NCI-H1694 treated with DMSO at 0.1 percent for 48 hours (cell line): ENCODE measurements around the gene MAFF.
"Not testable (repeated sequence)": the region's sequence is repeated elsewhere in the genome, so short reads cannot be mapped to it uniquely, and the experiment has no call there.

Experiments
- DNase-seq: peaks from one replicate; lab custom pipeline; 2025; lab: John Stamatoyannopoulos, UW

The MAFF gene

GRCh38 chr22:38177571-38177925 is 24.2 kb upstream of the MAFF start:
- not testable (repeated sequence) for DNase-seq

DNA sequence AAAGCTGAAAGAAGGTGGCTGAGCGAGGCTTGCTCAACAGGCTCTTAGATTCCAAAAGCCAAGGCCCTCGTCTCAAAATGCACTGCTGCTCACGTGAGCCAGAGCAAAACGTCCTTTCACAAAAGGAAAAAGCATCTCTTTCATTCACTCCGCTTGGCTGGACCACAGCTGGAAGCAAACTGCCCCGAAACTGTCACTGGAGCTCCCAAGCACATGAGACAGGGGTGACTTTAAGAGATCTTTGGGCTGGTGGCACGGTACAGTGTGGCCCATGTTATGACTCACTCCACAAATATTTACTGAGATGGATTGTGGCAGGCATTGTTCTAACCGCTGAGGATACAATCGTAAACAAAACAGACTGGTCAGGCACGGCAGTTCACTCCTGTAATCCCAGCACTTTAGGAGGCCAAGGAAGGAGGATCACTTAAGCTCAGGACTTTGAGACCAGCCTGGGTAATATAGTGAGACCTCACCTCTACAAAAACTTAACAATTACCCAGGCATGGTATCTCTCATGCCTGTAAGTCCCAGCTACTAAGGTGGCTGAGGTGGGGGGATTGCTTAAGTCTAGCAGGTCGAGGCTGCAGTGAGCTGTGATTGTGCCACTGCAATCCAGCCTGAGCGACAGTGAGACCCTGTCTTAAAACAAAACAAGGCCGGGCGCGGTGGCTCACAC is 23.7 kb upstream of the MAFF start:
- no peak for DNase-seq

DNA sequence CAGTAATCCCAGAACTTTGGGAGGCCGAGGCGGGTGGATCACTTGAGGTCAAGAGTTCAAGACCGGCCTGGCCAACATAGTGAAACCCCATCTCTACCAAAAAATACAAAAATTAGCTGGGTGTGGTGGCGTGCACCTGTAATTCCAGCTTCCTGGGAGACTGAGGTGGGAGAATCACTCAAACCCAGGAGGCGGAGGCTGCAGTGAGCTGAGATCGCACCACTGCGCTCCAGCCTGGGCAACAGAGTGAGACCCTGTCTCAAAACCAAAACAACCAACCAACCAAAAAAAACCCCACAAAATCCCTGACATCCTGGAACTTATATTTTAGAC is 23.2 kb upstream of the MAFF start:
- DNase-seq = not testable (repeated sequence)

GRCh38 chr22:38180841-38181452 is 20.8 kb upstream of the MAFF start:
- no peak for DNase-seq

- DNase-seq = peak; percentile 93
These were observed 20.2 kb upstream of the MAFF start, which contains the start of gene PLA2G6 for GRCh38 chr22:38181453-38182200. Gene PLA2G6 (minus strand): TSS chr22:38181830. CDS start chr22:38169426, 12,404 bp downstream.

DNA sequence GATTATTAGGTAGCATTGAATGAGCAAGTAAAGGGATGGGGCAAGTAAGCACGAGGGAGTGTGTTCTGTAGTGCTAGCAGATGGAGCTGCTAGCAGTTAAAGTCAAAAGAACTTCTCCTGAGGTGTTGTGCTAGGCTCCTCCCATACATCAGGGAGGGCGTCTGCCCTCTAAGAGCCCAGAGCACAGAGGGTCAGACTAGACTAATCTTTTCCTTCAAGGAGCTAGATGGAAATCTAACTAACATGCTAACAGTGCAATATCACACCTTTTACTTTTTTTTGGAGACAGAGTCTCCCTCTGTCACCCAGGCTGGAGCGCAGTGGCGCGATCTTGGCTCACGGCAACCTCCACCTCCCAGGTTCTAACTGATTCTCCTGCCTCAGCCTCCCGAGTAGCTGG is 17.0 kb upstream of the MAFF start:
- no peak for DNase-seq

DNA sequence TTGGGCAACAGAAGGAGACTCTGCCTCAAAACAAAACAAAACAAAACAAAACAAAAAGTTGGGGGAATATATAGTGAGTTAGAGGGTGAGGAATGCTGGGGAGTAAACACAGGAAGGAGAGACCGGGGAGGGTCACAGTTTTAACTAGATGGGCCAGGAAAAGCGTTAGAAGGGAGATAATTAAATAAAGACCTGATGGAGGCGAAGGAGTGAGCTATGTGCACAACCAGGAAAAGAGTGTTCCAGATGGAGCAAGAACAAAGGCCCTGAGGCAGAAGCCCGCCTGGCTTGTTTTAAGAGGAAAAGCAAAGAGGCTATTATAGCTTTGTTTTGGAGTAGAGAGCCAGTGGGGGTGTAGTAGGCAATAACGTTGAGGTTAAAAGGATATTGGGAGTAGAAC is 15.4 kb upstream of the MAFF start:
- no peak for DNase-seq

DNA sequence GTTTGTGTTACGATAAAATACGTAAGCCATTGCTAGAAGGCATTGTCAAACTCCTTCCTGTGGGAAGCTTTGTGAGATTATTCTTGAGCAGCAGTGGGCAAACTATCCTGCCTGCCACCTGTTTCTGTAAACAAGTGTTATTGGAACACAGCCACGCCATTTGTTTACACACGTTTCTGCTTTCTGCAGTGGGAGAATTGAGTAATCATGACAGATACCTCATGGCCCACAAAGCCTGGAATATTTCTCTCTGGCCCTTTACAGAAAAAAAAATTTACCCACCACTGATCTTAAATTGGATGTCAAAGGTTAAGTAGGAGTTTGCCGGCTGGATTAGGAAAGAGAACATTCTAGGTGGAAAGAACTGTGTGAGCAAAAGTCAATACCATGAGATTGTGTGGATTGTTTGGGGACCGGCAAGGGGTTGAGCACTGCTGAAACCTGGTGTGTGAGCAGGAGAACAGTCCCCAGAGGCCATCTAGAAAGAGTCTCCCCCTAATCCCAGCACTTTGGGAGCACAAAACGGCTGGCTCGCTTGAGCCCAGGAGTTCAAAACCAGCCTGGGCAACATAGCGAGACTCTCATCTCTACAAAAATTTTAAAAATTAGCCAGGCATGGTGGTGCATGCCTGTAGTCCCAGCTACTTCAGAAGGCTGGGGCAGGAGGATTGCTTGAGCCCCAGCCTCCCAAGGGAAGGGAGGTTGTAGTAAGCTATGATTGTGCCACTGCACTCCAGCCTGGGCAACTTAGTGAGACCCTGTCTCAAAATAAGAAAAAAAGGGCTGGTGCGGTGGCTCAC is 14.2 kb upstream of the MAFF start:
- DNase-seq = peak; percentile 49

DNA sequence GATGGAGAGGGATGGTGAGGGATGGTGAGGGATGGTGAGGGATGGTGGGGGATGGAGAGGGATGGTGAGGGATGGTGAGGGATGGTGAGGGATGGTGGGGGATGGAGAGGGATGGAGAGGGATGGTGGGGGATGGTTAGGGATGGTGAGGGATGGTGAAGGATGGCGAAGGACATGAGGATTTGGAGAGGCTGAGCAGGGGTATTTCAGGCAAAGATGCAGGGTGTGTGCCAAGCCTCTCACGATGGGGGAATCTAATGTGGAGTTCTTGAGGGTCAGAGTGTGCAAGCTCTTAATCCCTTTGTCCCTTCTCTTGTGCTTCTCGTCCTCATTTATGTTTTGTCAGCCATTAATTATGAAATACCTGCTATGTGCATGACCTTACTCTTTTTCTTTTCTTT is 12.7 kb upstream of the MAFF start:
- no peak for DNase-seq

DNA sequence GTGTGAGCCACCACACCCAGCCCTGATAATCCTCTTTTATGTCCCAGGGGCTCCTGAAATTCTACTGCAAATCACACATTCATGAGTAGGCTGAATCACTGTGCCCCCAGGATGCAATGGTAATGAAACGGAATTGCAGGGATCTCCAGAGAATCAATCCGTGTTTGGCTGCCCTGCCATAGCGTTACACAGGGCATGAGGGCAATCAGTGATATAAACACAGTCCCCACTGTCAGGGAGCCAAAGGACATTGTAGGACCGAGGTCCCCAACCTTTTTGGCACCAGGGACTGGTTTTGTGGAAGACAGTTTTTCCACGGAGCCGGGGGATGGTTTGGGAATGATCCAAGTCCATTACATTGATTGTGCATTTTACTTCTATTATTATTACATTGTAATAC is 11.2 kb upstream of the MAFF start:
- no peak for DNase-seq

GRCh38 chr22:38191055-38191454 is 10.7 kb upstream of the MAFF start:
- DNase-seq = no peak

DNA sequence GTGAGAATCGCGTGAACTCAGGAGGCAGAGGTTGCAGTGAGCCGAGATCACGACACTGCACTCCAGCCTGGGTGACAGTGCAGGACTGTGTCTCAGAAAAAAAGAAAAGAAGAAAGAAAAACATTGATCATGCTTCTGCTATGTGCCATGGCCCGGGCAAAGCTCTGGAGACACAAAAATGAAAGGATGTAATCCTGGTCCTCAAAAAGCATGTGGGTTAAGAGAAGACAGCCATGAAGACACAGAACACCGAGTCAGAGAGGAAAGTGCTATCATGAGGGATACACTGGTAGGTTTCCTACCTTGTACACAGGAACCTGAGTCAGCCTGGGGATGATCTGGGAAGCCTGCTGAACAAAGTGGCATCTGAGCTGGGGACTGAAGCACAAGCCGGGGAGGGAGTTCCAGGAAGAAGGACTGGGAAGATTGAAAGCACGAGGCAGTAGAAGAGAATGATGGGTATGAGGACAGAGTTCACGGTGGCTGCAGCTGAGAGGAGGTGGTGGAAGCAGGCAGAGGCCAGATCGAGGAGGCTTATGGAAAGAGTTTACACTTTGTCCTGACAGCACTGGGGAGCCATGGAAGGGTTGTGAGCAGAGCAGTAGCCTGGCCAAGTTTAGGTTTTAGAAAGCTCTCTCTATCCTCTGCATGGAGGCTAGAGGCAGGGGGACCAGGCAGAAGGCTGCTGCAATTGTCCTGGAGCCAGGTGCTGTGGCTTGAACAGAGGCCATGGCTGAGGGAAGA is 9.9 kb upstream of the MAFF start:
- DNase-seq = no peak

DNA sequence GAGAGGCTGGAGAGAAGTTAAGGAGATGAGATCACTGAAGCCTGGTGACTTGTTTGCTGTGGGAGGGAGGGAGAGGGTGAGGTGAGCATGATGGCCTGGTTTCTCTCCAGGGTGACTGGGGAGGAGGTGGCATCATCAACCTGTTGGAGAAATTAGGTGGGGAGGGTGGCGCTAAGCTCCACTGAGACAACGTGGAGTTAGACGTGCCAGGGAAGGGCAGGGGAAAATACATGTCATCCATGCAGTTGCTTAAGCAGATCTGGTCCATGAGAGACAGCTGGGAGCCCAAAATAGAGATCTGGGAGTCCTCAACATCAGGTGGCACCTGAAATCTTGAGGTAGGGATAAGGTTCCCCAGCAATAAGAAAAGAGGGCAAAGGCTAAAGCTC is 9.3 kb upstream of the MAFF start:
- no peak for DNase-seq

DNA sequence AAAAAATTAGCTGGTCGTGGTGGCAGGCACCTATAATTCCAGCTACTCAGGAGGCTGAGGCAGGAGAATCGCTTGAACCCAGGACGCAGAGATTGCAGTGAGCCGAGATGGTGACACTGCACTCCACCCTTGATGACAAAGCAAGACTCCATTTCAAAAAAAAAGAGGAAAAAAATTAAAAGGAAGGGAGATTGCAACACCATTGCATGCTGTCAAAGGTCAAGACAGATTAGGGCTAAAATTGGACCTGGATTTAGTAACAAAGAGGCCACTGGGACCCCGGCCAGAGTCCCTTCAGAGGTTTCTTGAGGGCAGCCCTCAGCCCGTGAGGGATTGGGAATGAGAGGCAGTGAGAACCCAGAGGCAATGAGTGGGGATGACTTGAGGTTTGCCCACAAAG is 8.2 kb upstream of the MAFF start:
- DNase-seq = no peak

DNA sequence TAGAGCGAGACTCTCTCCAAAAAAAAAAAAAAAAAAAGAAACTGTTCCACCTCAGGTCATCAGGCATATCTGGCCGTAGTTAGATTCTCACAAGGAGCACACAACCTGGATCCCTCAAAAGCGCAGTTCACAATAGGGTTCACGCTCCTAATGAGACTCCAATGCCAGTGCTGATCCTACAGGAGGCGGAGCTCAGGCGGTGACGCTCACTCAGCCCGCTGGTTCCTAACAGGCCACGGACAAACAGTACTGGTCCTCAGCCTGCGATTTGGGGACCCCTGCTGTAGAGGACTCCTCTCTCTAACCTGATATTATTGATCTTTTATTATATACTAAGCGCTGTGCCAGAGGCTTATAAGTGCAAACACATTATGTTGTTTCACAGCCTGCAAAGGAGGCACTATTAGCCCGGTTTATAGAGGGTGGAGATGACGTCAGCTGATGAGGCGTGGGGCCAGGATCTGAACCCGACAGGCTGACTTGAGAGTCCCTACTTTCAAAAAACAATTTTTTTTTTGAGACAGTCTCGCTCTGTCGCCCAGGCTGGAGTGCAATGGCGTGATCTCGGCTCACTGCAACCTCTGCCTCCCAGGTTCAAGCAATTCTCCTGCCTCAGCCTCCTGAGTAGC is 4.9 kb upstream of the MAFF start:
- DNase-seq = no peak

GRCh38 chr22:38199826-38200559 is 1.8 kb upstream of the MAFF start:
- DNase-seq = no peak

DNA sequence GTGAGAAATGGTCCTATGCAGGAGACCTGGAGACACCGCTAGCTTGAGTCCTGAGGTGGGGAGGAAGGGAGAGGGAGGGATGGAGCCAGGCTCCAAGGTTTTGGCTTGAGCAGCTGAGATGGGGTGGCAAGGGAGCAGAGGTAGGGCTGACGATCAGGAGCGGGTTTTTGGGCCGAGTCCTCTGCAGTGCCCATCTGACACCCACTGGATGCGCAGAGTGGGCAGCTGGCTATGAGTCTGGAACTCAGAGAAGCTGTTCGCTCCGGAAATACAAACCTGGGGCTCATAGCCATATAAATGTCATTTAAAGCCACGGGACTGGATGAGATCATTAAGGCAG is 453 bp upstream of the MAFF start:
- DNase-seq = no peak

GRCh38 chr22:38202437-38203089 is 769 bp downstream of the MAFF start:
- no peak for DNase-seq

GRCh38 chr22:38203090-38203810 is 1.5 kb downstream of the MAFF start:
- DNase-seq = no peak
